ENCODE results near the gene CALHM6. TPM values are rescaled to one million over a fixed set of nuclear protein-coding genes. Genes with fewer than 3 reads are reported as not detected.
A peak's percentile ranks its signal among the peaks of the same experiment; 100 is the strongest.

CALHM6 gene
- total RNA-seq, 6 donors from 2014 or later = 2.7 to 23.0 (median 7.1) TPM; not detected in 2

DNA sequence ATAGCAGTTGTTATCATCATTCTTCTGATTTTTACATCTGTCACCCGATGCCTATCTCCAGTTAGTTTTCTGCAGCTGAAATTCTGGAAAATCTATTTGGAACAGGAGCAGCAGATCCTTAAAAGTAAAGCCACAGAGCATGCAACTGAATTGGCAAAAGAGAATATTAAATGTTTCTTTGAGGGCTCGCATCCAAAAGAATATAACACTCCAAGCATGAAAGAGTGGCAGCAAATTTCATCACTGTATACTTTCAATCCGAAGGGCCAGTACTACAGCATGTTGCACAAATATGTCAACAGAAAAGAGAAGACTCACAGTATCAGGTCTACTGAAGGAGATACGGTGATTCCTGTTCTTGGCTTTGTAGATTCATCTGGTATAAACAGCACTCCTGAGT lies 2.1 kb downstream of the CALHM6 start:
- no peak for ATAC-seq (ENCODE audit: low FRiP score in 2 of 2)
- peaks cover 11 to 15% (median 15%) of the 10 kb centered on the region in 4 donors for H3K4me1 ChIP-seq
- WGBS, 2 donors = 71% methylated on average over 4 of the region's 4 CpGs
- H3K4me3 ChIP-seq = no peak overlapping the region
- DNase-seq = no peak
- H3K36me3 ChIP-seq = no peaks in the 10 kb centered on the region
- H3K27ac ChIP-seq = no peak overlapping the region
- H3K27me3 ChIP-seq = no peaks in the 10 kb centered on the region
- no peaks in the 10 kb centered on the region for H3K9me3 ChIP-seq
- TF ChIP-seq, protein P1, sequence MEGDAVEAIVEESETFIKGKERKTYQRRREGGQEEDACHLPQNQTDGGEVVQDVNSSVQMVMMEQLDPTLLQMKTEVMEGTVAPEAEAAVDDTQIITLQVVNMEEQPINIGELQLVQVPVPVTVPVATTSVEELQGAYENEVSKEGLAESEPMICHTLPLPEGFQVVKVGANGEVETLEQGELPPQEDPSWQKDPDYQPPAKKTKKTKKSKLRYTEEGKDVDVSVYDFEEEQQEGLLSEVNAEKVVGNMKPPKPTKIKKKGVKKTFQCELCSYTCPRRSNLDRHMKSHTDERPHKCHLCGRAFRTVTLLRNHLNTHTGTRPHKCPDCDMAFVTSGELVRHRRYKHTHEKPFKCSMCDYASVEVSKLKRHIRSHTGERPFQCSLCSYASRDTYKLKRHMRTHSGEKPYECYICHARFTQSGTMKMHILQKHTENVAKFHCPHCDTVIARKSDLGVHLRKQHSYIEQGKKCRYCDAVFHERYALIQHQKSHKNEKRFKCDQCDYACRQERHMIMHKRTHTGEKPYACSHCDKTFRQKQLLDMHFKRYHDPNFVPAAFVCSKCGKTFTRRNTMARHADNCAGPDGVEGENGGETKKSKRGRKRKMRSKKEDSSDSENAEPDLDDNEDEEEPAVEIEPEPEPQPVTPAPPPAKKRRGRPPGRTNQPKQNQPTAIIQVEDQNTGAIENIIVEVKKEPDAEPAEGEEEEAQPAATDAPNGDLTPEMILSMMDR (IDR thresholded peaks at IDR 0.05) = no peak
- TF ChIP-seq POLR2A (IDR thresholded peaks at IDR 0.05) (no peak), EP300 (IDR thresholded peaks at IDR 0.05) (no peak)

DNA sequence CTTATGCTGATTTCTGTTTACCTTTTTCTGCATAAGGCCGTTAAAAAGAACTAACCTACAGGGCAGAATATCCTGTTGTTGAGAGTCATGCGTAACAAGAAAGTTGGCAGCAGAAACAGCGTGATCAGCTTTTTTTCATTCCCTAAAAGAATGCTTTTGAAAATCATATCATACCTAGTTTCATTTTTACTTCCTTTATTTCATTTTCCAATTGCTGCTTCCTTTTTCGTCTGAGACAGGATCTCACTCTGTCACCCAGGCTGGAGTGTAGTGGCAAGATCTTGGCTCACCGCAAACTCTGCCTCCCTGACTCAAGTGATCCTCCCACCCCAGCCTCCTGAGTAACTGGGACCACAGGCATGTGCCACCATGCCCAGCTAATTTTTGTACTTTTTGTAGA lies 4.1 kb downstream of the CALHM6 start:
- Histone ChIP-seq H3K27me3 (no peaks in the 10 kb centered on the region), H3K36me3 (no peaks in the 10 kb centered on the region), H3K27ac (peak overlapping the region in 1 of 4 donors; percentile 36), H3K9me3 (no peaks in the 10 kb centered on the region), H3K4me3 (no peak overlapping the region), H3K4me1 (peaks cover 11 to 15% (median 15%) of the 10 kb centered on the region in 4 donors)
- DNase-seq (peak in 1 of 2 donors; percentile 31), ATAC-seq (ENCODE audit: low FRiP score in 2 of 2) (peak in 1 of 2 donors; percentile 57)
- WGBS, 2 donors = 35 to 45% methylated on average over 5 of the region's 5 CpGs
- TF ChIP-seq, protein P1 (IDR thresholded peaks at IDR 0.05) = no peak
- TF ChIP-seq POLR2AphosphoS5 (IDR thresholded peaks at IDR 0.05) (no peak), POLR2A (IDR thresholded peaks at IDR 0.05) (no peak), EP300 (IDR thresholded peaks at IDR 0.05) (no peak)

DNA sequence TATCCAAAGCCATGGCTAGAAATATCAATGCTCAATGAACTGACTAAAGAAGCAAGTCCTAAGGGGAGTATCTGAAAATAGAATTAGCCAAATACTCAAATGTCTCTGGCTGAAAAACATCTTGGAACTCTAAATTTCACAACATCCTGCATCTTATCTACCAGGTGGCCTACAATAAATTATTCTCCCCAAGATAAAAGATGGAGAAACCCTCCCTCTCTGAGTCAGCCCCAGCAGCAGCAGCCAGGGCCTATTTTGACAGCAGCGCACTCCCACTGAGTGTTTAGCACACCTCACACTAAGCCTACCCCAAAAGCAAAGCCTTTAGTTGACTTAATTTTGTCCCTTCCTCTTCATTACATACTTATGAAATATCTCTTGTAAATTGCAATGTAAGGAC lies 5.9 kb downstream of the CALHM6 start:
- TF ChIP-seq EP300 (IDR thresholded peaks at IDR 0.05) (no peak), POLR2AphosphoS5 (IDR thresholded peaks at IDR 0.05) (no peak), POLR2A (IDR thresholded peaks at IDR 0.05) (no peak)
- TF ChIP-seq, protein P1 (IDR thresholded peaks at IDR 0.05) = no peak
- no peak overlapping the region for H3K27ac ChIP-seq
- peaks cover 6 to 11% (median 8%) of the 10 kb centered on the region in 4 donors for H3K4me1 ChIP-seq
- DNase-seq (no peak), ATAC-seq (ENCODE audit: low FRiP score in 2 of 2) (no peak)
- H3K36me3 ChIP-seq = no peaks in the 10 kb centered on the region
- 95 to 100% methylated on average over 1 of the region's 1 CpG for WGBS, 2 donors
- no peak overlapping the region for H3K4me3 ChIP-seq
- H3K9me3 ChIP-seq = no peaks in the 10 kb centered on the region
- H3K27me3 ChIP-seq = no peaks in the 10 kb centered on the region

DNA sequence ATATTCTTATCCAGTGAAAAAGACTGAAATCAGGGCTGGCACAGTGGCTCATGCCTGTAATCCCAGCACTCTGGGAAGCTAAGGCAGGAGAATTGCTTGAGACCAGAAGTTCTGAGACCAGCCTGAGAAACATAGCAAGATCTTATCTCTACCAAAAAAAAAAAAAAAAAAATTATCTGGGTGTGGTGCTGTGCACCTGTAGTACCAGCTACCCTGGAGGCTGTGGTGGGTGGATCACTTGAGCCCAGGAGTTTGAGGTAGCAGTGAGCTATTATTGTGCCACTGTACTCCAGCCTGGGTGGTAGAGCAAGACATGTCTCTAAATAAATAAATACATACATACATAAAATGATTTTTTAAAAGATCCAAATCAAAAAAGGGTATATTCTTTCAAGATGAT lies 6.3 kb downstream of the CALHM6 start:
- no peak for ATAC-seq (ENCODE audit: low FRiP score in 2 of 2)
- TF ChIP-seq POLR2AphosphoS5 (IDR thresholded peaks at IDR 0.05) (no peak), EP300 (IDR thresholded peaks at IDR 0.05) (no peak), POLR2A (IDR thresholded peaks at IDR 0.05) (no peak)
- TF ChIP-seq, protein P1 (IDR thresholded peaks at IDR 0.05) = no peak
- Histone ChIP-seq H3K27me3 (no peaks in the 10 kb centered on the region), H3K9me3 (no peaks in the 10 kb centered on the region), H3K4me1 (peaks cover 2 to 6% (median 4%) of the 10 kb centered on the region in 4 donors), H3K27ac (no peak overlapping the region), H3K4me3 (no peak overlapping the region), H3K36me3 (no peaks in the 10 kb centered on the region)
- no peak for DNase-seq

DNA sequence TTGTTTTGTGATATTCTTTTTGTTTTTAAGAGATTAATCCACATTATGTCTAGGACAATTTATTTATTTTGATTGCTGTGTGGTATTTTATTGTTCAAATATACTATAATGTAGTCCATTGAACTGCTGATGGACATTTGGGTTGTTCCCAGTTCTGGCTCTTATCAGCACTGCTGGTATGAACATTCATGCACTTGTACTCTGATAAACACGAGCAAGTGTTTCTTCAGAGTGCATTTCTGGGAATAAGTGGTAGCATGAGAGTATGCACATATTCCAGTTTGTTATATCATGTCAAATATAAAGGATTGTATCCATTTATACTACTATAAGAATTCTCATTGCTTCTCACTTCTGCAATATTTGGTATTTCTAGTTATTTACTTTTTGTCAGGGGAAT lies 7.1 kb downstream of the CALHM6 start:
- Histone ChIP-seq H3K36me3 (no peaks in the 10 kb centered on the region), H3K4me3 (no peak overlapping the region), H3K27ac (no peak overlapping the region), H3K4me1 (peaks cover 0 to 6% (median 3%) of the 10 kb centered on the region in 4 donors), H3K9me3 (no peaks in the 10 kb centered on the region), H3K27me3 (no peaks in the 10 kb centered on the region)
- 66 to 72% methylated on average over 1 of the region's 1 CpG for WGBS, 2 donors
- TF ChIP-seq POLR2A (IDR thresholded peaks at IDR 0.05) = no peak
- no peak for TF ChIP-seq EP300 (IDR thresholded peaks at IDR 0.05)
- TF ChIP-seq, protein P1 (IDR thresholded peaks at IDR 0.05) = no peak
- no peak for TF ChIP-seq POLR2AphosphoS5 (IDR thresholded peaks at IDR 0.05)
- ATAC-seq (ENCODE audit: low FRiP score in 2 of 2) (no peak), DNase-seq (no peak)
